IMR-90 (cell line): ENCODE results near the gene GPR161.

ENCODE experiments used
- CEBPB ChIP-seq: IDR thresholded peaks from 2 replicates; pipeline ENCODE4 v1.6.1; 2012; ENCODE audit warnings: low read depth, low read length, improper control_type of control experiment
- CHD1 ChIP-seq: IDR thresholded peaks from 2 replicates; pipeline ENCODE4 v1.6.1; 2012; ENCODE audit warnings: low read depth, low read length, improper control_type of control experiment
- CTCF ChIP-seq: conservative IDR thresholded peaks from 2 replicates; pipeline ENCODE4 v1.5.1; 2012; ENCODE audit warnings: mild to moderate bottlenecking, low read depth, low read length, improper control_type of control experiment
- MAZ ChIP-seq: IDR thresholded peaks from 2 replicates; pipeline ENCODE4 v1.6.1; 2012; ENCODE audit warnings: low read depth, mild to moderate bottlenecking, low read length, improper control_type of control experiment, moderate library complexity, borderline replicate concordance
- MXI1 ChIP-seq: IDR thresholded peaks from 2 replicates; pipeline ENCODE4 v1.6.1; 2012; ENCODE audit warnings: low read depth, mild to moderate bottlenecking, low read length, moderate library complexity, borderline replicate concordance
- POLR2A ChIP-seq: IDR thresholded peaks from 2 replicates; pipeline ENCODE4 v1.6.1; 2012; ENCODE audit warnings: mild to moderate bottlenecking, low read depth, low read length
- RAD21 ChIP-seq: IDR thresholded peaks from 2 replicates; pipeline ENCODE4 v1.6.1; 2012; ENCODE audit warnings: low read length, improper control_type of control experiment
- RFX5 ChIP-seq: IDR thresholded peaks from 2 replicates; pipeline ENCODE4 v1.8.0; 2012; ENCODE audit warnings: low read depth, mild to moderate bottlenecking, low read length, moderate library complexity
- SMC3 ChIP-seq: fragments of 150-350 bp; IDR thresholded peaks from 2 replicates; pipeline ENCODE4 v1.6.1; 2016; ENCODE audit warnings: low read depth, mild to moderate bottlenecking, antibody characterized with exemption, low read length, moderate library complexity
- USF2 ChIP-seq: fragments of 150-350 bp; IDR thresholded peaks from 2 replicates; pipeline ENCODE4 v1.6.1; 2017; ENCODE audit warnings: mild to moderate bottlenecking, antibody characterized with exemption, low read length, low read depth

- TF ChIP-seq CTCF (no peak), SMC3 (no peak), CEBPB (no peak), RAD21 (no peak), USF2 (no peak), RFX5 (no peak), MAZ (no peak), POLR2A (no peak), MXI1 (no peak), CHD1 (no peak)
Observed at GRCh38 chr1:168069384-168069783, 67.3 kb downstream of the GPR161 start.
